ENCODE measurements around the gene IL1RAPL1.

IL1RAPL1 gene

GRCh38 chrX:28946846-28947245 lies 359.6 kb downstream of the IL1RAPL1 start:
- Histone ChIP-seq H2AK5ac (ENCODE audit: low read depth, low read length) (no peak overlapping the region), H3K4me1 (ENCODE audit: control insufficient read depth in 2 of 2, insufficient read depth in 1 of 2, low read depth in 1 of 2, low read length in 2 of 2) (no peaks in the 10 kb centered on the region), H3K14ac (ENCODE audit: low read length) (no peak overlapping the region), H4K8ac (ENCODE audit: low read depth, low read length) (no peak overlapping the region), H3K23ac (ENCODE audit: low read depth, low read length, poor library complexity) (no peak overlapping the region), H2BK5ac (ENCODE audit: low read length) (no peak overlapping the region), H3K9ac (ENCODE audit: low read depth, low read length, poor library complexity) (no peak overlapping the region), H3K18ac (ENCODE audit: low read length) (no peak overlapping the region), H2BK120ac (ENCODE audit: low read depth, low read length) (no peak overlapping the region), H2BK15ac (ENCODE audit: low read length) (no peak overlapping the region), H3K27me3 (ENCODE audit: control insufficient read depth in 3 of 3, insufficient read depth in 3 of 3, low read depth in 1 of 3, low read length in 3 of 3) (no peaks in the 10 kb centered on the region), H4K91ac (ENCODE audit: low read depth, low read length, poor library complexity) (no peak overlapping the region), H3K4ac (ENCODE audit: low read length) (no peak overlapping the region), H3K79me1 (ENCODE audit: low read depth, low read length) (no peaks in the 10 kb centered on the region), H3K27ac (replicated peaks; ENCODE audit: low read length) (no peak overlapping the region), H2BK12ac (ENCODE audit: low read length) (no peak overlapping the region), H3K4me3 (ENCODE audit: low read length in 2 of 2) (no peak overlapping the region), H3K36me3 (replicated peaks in 1 of 2; ENCODE audit: control insufficient read depth in 2 of 2, insufficient read depth in 2 of 2, low read length in 2 of 2) (no peaks in the 10 kb centered on the region), H3K4me2 (ENCODE audit: insufficient read depth, low read length, poor library complexity, severe bottlenecking) (no peak overlapping the region), H2AFZ (ENCODE audit: low read length) (no peak overlapping the region), H3K9me3 (replicated peaks in 1 of 2; ENCODE audit: control insufficient read depth in 2 of 2, insufficient read depth in 1 of 2, low read depth in 1 of 2, low read length in 2 of 2) (no peaks in the 10 kb centered on the region)
- DNase-seq (ENCODE audit: low spot score) = no peak
- WGBS, 2 donors (ENCODE audit: extremely low coverage in 2 of 2, insufficient read length in 2 of 2, insufficient replicate concordance in 1 of 2) = no CpG with 5 or more reads among the region's 3 CpGs

DNA sequence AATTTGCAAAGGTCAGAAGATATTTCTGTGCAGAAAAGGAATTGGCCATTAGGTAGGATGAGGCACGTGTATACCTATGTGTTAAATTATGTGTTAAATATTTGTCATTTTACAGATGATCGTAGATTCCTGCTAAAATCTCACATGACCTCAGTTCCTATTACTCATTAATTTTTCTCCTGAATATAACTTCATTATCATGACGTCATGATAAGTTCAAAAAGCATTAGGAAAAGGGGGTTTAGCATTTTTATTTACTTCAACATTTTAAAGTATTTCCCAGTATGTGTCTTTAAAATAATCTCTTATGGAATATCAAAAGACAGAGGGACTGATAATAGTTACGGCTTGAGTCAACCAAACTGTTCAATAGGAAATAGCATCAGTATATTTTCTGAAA lies 372.8 kb downstream of the IL1RAPL1 start:
- no CpG with 5 or more reads among the region's 4 CpGs for WGBS, 2 donors (ENCODE audit: extremely low coverage in 2 of 2, insufficient read length in 2 of 2, insufficient replicate concordance in 1 of 2)
- H3K4me3 ChIP-seq (ENCODE audit: low read length in 2 of 2) = no peak overlapping the region
- no peak overlapping the region for H2BK15ac ChIP-seq (ENCODE audit: low read length)
- no peaks in the 10 kb centered on the region for H3K9me3 ChIP-seq (replicated peaks in 1 of 2; ENCODE audit: control insufficient read depth in 2 of 2, insufficient read depth in 1 of 2, low read depth in 1 of 2, low read length in 2 of 2)
- no peak overlapping the region for H4K8ac ChIP-seq (ENCODE audit: low read depth, low read length)
- H3K27me3 ChIP-seq (ENCODE audit: control insufficient read depth in 3 of 3, insufficient read depth in 3 of 3, low read depth in 1 of 3, low read length in 3 of 3) = no peaks in the 10 kb centered on the region
- H2AFZ ChIP-seq (ENCODE audit: low read length) = no peak overlapping the region
- no peak overlapping the region for H2BK12ac ChIP-seq (ENCODE audit: low read length)
- no peak overlapping the region for H2AK5ac ChIP-seq (ENCODE audit: low read depth, low read length)
- no peaks in the 10 kb centered on the region for H3K4me1 ChIP-seq (ENCODE audit: control insufficient read depth in 2 of 2, insufficient read depth in 1 of 2, low read depth in 1 of 2, low read length in 2 of 2)
- no peak overlapping the region for H3K9ac ChIP-seq (ENCODE audit: low read depth, low read length, poor library complexity)
- H3K14ac ChIP-seq (ENCODE audit: low read length) = no peak overlapping the region
- no peak overlapping the region for H4K91ac ChIP-seq (ENCODE audit: low read depth, low read length, poor library complexity)
- H2BK120ac ChIP-seq (ENCODE audit: low read depth, low read length) = no peak overlapping the region
- H2BK5ac ChIP-seq (ENCODE audit: low read length) = no peak overlapping the region
- no peaks in the 10 kb centered on the region for H3K36me3 ChIP-seq (replicated peaks in 1 of 2; ENCODE audit: control insufficient read depth in 2 of 2, insufficient read depth in 2 of 2, low read length in 2 of 2)
- H3K79me1 ChIP-seq (ENCODE audit: low read depth, low read length) = no peaks in the 10 kb centered on the region
- H3K23ac ChIP-seq (ENCODE audit: low read depth, low read length, poor library complexity) = no peak overlapping the region
- H3K4me2 ChIP-seq (ENCODE audit: insufficient read depth, low read length, poor library complexity, severe bottlenecking) = no peak overlapping the region
- H3K4ac ChIP-seq (ENCODE audit: low read length) = no peak overlapping the region
- no peak overlapping the region for H3K18ac ChIP-seq (ENCODE audit: low read length)
- DNase-seq (ENCODE audit: low spot score) = no peak
- no peak overlapping the region for H3K27ac ChIP-seq (replicated peaks; ENCODE audit: low read length)

DNA sequence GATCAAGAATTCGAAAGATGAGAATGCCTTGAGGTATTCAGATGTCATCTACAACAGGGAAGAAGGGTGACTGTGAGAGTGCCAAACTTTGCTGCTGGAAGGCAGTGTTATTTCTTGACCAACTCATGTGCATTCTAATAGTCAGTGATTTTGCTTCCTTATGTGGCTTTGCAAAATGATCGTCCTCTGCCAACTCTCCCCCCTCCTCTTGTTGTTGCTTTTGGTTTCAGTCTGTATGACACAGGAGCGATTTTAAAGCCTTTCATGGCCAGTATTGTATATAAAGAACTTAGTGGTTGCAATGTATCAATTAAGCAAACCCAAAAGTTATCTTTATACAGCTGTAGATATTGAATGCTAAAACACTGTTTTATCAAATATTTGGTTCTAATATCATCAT lies 379.1 kb downstream of the IL1RAPL1 start:
- Histone ChIP-seq H2BK5ac (ENCODE audit: low read length) (no peak overlapping the region), H2BK12ac (ENCODE audit: low read length) (no peak overlapping the region), H4K8ac (ENCODE audit: low read depth, low read length) (no peak overlapping the region), H3K79me1 (ENCODE audit: low read depth, low read length) (no peaks in the 10 kb centered on the region), H3K9me3 (replicated peaks in 1 of 2; ENCODE audit: control insufficient read depth in 2 of 2, insufficient read depth in 1 of 2, low read depth in 1 of 2, low read length in 2 of 2) (no peaks in the 10 kb centered on the region), H3K18ac (ENCODE audit: low read length) (no peak overlapping the region), H3K4me1 (ENCODE audit: control insufficient read depth in 2 of 2, insufficient read depth in 1 of 2, low read depth in 1 of 2, low read length in 2 of 2) (no peaks in the 10 kb centered on the region), H4K91ac (ENCODE audit: low read depth, low read length, poor library complexity) (no peak overlapping the region), H3K27ac (replicated peaks; ENCODE audit: low read length) (no peak overlapping the region), H2BK15ac (ENCODE audit: low read length) (no peak overlapping the region), H3K4me2 (ENCODE audit: insufficient read depth, low read length, poor library complexity, severe bottlenecking) (no peak overlapping the region), H3K36me3 (replicated peaks in 1 of 2; ENCODE audit: control insufficient read depth in 2 of 2, insufficient read depth in 2 of 2, low read length in 2 of 2) (no peaks in the 10 kb centered on the region), H2AK5ac (ENCODE audit: low read depth, low read length) (no peak overlapping the region), H3K9ac (ENCODE audit: low read depth, low read length, poor library complexity) (no peak overlapping the region), H3K4ac (ENCODE audit: low read length) (no peak overlapping the region), H3K4me3 (ENCODE audit: low read length in 2 of 2) (no peak overlapping the region), H2AFZ (ENCODE audit: low read length) (no peak overlapping the region), H3K14ac (ENCODE audit: low read length) (no peak overlapping the region), H2BK120ac (ENCODE audit: low read depth, low read length) (no peak overlapping the region), H3K27me3 (ENCODE audit: control insufficient read depth in 3 of 3, insufficient read depth in 3 of 3, low read depth in 1 of 3, low read length in 3 of 3) (no peaks in the 10 kb centered on the region), H3K23ac (ENCODE audit: low read depth, low read length, poor library complexity) (no peak overlapping the region)
- DNase-seq (ENCODE audit: low spot score) = no peak
- no CpG with 5 or more reads among the region's 3 CpGs for WGBS, 2 donors (ENCODE audit: extremely low coverage in 2 of 2, insufficient read length in 2 of 2, insufficient replicate concordance in 1 of 2)

- H3K9me3 ChIP-seq (replicated peaks in 1 of 2; ENCODE audit: control insufficient read depth in 2 of 2, insufficient read depth in 1 of 2, low read depth in 1 of 2, low read length in 2 of 2) = no peaks in the 10 kb centered on the region
- no peak overlapping the region for H3K4me2 ChIP-seq (ENCODE audit: insufficient read depth, low read length, poor library complexity, severe bottlenecking)
- H4K91ac ChIP-seq (ENCODE audit: low read depth, low read length, poor library complexity) = no peak overlapping the region
- H2BK15ac ChIP-seq (ENCODE audit: low read length) = no peak overlapping the region
- H3K27me3 ChIP-seq (ENCODE audit: control insufficient read depth in 3 of 3, insufficient read depth in 3 of 3, low read depth in 1 of 3, low read length in 3 of 3) = no peaks in the 10 kb centered on the region
- H3K79me1 ChIP-seq (ENCODE audit: low read depth, low read length) = no peaks in the 10 kb centered on the region
- no peak overlapping the region for H3K4me3 ChIP-seq (ENCODE audit: low read length in 2 of 2)
- H3K27ac ChIP-seq (replicated peaks; ENCODE audit: low read length) = no peak overlapping the region
- no peak overlapping the region for H2BK5ac ChIP-seq (ENCODE audit: low read length)
- no peak overlapping the region for H2BK120ac ChIP-seq (ENCODE audit: low read depth, low read length)
- H4K8ac ChIP-seq (ENCODE audit: low read depth, low read length) = no peak overlapping the region
- no peak overlapping the region for H2AFZ ChIP-seq (ENCODE audit: low read length)
- no peak overlapping the region for H2AK5ac ChIP-seq (ENCODE audit: low read depth, low read length)
- H3K4me1 ChIP-seq (ENCODE audit: control insufficient read depth in 2 of 2, insufficient read depth in 1 of 2, low read depth in 1 of 2, low read length in 2 of 2) = no peaks in the 10 kb centered on the region
- no peaks in the 10 kb centered on the region for H3K36me3 ChIP-seq (replicated peaks in 1 of 2; ENCODE audit: control insufficient read depth in 2 of 2, insufficient read depth in 2 of 2, low read length in 2 of 2)
- no peak overlapping the region for H3K4ac ChIP-seq (ENCODE audit: low read length)
- H3K14ac ChIP-seq (ENCODE audit: low read length) = no peak overlapping the region
- no peak overlapping the region for H2BK12ac ChIP-seq (ENCODE audit: low read length)
- DNase-seq (ENCODE audit: low spot score) = no peak
- H3K9ac ChIP-seq (ENCODE audit: low read depth, low read length, poor library complexity) = no peak overlapping the region
- no peak overlapping the region for H3K23ac ChIP-seq (ENCODE audit: low read depth, low read length, poor library complexity)
- no peak overlapping the region for H3K18ac ChIP-seq (ENCODE audit: low read length)
These were observed 381.9 kb downstream of the IL1RAPL1 start for GRCh38 chrX:28969126-28969525.

Data from neuronal stem cell (in vitro differentiated cells).